HG03159 (cell line): ENCODE data around the gene ST14.

Experiments used
- ATAC-seq: cut with Tn5 transposase; IDR thresholded peaks from one replicate; pipeline ENCODE4 v1.9.1; 2021; ENCODE audit warnings: mild to moderate bottlenecking, moderate library complexity; ENCODE audit not compliant: unreplicated experiment

Gene ST14

DNA sequence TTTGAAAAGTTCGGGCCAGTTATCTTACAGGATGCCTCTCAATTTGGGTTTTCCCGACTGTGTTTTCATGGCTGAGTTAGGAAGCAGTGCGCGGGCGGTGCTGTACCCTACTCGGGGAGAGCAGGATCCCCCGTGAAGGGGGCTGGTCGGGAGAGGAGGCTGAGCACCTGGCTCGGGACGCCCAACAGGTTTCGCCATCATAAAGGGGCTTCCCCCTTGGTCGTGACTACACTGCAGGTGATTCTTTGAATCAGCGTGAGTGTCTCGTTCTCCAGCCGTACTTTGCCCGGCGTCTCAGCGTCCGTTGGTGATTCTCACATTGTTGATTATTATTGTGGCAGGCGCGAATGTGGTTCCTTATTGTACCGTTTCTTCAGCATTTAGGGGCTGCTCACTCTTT, 46.6 kb downstream of the ST14 start:
- ATAC-seq, result no peak

DNA sequence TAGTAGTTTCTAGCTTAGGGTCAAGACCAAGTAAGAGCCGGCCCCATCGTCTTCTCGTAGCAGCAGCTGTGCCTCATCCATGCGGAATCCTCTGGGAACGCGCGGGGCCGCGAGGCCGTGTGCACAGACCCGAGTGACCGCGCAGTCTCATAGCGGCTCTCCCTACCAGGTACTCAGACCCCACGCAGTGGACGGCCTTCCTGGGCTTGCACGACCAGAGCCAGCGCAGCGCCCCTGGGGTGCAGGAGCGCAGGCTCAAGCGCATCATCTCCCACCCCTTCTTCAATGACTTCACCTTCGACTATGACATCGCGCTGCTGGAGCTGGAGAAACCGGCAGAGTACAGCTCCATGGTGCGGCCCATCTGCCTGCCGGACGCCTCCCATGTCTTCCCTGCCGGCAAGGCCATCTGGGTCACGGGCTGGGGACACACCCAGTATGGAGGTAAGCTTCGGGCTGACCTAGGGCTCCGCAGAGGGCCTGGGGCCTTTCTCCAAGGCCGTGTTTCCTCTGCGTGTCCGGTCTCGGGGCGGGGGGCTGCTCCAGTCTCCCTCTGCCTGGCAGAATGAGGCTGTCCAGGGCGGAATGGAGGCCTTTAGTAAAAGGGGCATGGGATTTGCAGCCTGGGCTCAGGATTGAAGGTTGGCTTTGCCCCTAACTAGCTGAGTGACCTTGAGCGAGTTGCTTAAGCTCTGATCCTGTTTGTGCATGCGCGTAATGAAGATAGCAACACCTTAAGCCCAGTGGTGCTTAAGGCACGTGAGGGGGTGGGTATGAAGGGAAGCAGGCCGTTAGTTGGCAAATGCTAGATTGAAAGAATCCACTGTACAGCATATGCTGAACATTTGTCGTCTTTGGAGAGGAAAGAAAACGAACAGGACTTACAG, 48.9 kb downstream of the ST14 start:
- no peak for ATAC-seq

DNA sequence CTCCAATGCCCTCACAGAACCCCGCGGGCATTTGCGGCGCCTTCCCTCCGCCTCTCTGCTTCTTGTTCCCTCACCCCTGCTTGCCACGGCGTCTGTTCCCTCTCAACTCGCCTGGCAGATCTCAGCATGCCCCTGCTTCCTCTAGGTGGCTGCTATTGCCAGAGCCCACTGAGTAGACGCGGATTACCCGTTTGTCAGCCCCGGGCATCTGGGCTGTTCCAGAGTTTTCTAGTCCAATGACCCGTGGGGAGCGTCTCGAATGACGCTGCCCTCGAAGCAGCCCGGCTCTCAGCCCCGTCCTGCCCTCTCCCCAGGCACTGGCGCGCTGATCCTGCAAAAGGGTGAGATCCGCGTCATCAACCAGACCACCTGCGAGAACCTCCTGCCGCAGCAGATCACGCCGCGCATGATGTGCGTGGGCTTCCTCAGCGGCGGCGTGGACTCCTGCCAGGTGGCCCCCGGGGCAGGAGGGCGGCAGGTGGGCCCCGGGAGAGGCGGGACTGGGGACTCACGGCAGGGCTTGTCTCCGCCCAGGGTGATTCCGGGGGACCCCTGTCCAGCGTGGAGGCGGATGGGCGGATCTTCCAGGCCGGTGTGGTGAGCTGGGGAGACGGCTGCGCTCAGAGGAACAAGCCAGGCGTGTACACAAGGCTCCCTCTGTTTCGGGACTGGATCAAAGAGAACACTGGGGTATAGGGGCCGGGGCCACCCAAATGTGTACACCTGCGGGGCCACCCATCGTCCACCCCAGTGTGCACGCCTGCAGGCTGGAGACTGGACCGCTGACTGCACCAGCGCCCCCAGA, 49.7 kb downstream of the ST14 start:
- ATAC-seq, result no peak

DNA sequence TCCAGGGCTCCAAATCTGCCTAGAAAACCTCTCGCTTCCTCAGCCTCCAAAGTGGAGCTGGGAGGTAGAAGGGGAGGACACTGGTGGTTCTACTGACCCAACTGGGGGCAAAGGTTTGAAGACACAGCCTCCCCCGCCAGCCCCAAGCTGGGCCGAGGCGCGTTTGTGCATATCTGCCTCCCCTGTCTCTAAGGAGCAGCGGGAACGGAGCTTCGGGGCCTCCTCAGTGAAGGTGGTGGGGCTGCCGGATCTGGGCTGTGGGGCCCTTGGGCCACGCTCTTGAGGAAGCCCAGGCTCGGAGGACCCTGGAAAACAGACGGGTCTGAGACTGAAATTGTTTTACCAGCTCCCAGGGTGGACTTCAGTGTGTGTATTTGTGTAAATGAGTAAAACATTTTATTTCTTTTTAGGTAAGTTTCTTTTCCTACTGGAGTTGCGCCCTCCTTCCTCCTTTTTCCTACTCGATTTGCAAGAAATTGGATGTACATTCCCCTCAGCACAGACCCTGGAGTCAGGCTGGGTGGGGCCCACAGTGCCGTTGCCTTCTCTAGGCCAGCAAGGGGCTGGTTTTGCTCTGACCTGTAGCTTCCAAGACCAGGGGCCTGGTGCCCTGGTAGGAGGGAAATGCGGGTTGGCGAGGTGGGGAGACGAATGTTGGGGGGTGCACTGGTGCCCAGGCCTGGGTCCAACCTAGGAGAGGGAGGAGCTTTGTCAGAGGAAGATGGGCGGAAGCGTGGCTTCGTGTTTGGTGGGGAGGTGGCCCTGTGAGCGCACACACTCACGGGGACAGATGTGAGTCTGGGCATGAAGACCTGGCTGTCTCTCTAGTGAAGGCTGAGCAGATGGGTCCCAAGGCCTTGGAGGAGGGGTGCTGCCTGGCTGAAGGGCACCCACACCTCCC, 50.6 kb downstream of the ST14 start:
- no peak for ATAC-seq

DNA sequence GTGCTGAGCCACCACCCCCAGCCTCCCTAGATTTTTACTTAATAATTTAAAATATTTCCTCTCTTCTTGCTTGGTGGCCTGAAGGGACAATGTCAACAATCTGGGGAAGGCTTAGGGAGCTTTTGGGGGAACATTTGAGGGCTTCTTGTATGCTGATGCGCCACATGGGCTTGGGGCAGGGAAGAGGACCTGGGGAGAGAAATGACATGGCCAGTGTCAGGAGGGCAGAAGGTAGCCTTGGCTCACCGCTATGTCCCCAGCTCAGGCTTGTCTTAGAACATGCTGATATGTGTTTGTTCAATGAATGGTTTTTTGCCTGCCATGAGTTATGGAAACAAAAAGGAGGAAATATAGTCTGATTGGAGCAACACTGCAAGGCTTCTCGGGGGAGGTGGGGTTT, 51.6 kb downstream of the ST14 start:
- no peak for ATAC-seq

DNA sequence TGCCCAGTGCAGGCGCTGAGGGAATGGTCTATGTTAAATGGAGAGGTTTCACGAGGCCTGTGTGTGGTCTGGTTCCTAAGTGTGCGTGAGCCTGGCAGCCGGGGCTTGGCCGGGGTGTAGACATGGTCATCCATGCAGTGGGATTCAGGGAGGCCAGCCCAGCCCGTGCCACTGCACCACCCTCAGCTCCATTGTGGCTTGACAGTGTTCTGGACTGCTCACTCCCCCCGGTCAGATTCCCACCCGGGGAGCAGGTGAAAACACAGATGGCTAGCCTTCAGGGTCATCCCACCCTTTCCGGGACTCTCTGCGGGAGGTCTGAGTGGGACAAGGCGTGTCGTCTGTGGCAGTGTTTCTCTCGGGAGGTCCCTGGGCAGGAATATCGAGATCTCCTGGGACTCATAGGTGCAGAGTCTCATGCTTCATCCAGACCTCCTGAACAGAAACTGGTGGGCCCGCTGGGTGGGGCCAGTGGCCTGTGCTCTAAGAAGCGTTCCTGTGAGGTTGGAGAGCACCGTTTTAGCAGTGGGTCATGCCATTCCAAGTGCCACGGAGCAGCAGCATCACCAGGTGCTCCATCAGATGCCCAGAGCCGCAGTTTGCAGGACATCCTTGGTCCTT, 52.3 kb downstream of the ST14 start:
- ATAC-seq, result no peak

DNA sequence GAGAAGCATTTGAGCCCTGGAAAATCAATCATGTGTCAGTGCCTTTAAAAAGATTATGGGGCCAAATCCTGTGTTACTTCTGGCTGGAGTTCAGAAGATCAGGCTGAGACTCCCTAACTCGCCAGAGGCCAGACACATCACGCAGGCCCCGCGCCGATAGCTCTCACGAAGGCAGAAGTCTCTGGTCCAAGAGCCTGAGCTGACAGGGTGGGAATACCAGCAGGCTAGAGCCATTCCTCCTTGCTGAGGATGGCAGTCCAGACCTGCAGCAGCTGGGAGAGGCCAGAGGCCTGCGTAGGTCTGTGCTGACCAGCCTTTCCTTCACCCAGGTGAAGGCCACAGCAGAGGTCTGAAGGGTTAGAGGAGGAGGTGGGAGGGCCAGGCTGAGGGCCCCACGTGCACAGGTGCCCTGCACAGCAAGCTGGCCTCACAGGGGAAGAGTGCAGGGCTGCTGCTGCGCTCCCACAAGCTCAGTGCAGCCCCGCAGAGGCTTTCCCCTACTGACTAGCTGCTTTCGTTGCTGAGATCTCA, 52.9 kb downstream of the ST14 start:
- no peak for ATAC-seq

DNA sequence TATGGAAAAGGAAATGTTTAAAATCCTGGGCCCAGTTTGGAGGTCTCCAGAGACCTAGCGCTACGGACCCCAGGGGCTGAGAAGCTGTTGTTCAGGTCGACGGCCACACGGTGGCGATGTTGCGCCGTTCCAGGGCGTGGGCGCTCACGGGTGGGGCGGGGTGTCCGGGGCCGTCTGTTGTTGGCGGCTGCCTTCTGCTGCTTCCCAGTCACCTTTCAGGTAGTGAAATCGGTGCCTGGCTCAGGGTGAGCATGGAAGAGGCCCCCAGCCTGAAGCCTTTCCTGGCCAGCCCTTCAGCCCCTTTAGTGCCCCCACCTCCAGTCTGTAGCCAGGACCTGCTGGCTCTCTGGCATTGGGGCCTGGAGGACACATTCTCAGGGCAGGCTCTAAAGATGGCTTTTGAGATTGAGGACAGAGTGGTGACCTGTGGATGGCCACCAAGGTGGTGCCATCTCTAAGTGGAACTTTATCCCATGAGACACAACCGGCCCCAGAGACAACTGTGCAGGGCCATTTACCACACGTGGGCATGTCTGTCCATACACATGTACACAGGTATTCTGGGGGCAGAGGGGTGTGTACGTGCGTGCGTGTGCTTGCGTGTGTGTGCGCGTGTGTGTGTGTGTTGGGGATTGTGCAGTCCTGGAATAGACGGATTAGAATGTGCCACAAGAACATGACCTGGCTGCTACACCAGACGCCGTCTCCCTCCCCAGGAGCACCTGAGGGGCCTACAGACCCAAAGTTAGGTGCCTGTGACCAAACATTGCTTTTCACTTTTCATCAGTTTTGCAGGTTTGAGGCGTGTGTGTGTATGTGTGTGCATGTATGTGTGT, 53.8 kb downstream of the ST14 start:
- peak; percentile 84 for ATAC-seq

DNA sequence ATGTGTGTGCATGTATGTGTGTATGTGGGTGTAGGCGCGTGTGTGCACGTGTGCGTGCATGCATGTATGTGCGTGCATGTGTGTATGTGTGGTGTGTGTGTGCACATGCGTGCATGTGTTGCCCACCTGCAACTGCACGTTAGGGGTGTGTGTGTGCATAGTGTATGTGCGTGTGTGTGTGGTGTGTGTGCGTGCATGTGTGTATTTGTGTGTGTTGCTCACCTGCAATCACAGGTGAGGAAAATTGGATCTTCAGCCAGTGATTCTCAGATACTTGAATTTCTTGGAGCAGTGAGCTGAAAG, 54.3 kb downstream of the ST14 start:
- ATAC-seq, result no peak

DNA sequence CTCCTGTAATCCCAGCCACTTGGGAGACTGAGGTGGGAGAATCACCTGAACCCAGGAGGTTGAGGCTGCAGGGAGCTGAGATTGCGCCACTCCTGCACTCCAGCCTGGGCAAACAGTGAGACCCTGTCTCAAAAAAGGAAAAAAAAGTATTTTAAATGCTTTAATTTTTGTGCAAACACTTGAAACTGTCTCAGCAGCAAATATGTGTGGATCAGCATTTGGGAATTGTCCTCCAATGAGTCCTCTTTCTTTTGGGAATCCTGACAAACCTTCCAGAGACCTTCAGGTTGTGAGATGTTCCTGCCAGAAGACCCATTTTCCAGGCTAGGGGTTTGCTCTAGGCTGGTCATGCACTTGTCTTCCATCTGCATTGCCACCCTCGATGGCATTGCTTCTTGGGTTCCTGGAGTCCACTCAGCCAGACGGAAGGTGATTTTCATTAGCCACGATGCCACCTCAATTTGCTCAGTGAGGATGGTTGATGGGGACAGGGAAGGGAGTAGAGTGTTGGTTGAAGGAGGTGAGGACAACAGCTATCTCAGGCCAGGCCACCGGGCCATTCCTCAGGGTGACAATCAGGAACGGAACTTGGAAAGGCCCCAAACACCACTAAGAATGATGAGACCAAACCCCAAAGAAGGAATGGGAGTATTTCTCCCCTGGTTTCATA, 55.4 kb downstream of the ST14 start:
- no peak for ATAC-seq

DNA sequence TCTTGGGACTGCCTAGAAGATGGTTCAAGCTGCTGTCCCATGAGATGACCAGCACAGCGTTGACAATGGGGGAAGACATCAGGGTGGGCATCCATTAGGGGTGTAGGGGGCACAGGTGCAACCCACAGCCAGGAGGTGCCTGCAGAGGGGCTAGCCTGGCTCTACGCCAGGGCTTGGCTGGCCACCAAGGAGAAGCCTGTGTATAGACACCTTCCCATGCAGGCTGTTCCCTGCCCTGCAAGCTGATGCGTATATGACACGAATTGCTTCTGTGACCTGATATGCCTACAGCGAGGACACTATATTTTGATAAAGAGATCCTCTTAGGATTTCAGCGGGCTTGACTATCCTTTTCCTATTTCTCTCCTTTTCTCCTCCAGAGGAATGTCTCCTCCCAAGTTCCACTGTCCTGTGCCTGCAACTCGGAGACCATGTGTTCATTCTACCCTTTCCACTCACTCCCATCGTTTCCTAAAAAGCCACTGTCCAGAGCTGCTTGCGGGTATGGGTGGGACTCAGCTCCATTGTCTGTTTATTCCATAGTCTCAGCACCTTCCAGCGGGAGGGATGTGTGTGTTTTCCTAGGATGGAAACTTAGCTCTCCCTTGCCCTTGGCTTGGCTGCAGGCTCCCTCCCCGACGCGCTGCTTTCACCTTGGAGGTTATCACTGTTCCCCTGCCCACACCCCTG, 56.1 kb downstream of the ST14 start:
- ATAC-seq, result no peak

DNA sequence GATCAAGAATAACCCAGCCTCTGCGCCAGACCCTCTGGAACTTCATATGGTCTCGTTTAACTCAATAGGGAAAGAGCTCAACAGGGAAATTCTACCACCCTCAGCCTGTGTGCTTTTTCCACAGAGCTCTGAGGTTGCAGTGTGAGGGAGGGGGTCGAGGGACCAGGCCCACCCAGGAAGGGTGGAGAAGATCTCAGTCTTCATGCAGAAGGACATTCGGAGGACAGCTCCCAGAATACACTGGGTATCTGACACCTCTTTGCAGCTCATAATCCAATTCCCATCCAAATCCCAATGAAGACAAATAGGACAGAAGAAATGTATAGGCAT, 56.6 kb downstream of the ST14 start:
- ATAC-seq, result no peak

DNA sequence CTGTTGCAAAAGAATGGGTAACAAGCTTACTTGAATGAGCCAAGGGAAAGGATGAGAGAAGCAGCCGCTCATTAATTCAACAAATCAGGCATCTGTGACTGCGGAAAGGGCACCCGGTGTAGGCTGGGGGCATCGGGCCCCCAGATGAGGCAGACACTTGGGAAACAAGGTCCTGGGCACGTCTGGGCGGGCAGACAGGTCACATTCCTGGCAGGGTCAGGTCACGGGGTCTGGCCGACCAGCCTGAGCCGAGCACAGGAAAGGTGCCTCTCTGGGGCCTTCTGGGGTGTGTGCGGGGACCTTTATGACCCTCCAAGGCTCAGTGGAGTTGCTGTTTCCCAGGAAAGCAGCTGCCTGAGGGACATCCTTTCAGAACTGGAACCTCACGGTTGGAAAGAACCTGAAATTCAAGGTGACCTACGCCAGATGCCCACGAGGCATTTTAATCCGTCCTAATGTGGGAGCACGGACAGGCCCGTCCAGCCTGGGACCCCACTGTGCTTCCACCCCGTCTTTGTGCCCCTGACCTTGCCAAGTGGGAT, 57.1 kb downstream of the ST14 start:
- no peak for ATAC-seq

DNA sequence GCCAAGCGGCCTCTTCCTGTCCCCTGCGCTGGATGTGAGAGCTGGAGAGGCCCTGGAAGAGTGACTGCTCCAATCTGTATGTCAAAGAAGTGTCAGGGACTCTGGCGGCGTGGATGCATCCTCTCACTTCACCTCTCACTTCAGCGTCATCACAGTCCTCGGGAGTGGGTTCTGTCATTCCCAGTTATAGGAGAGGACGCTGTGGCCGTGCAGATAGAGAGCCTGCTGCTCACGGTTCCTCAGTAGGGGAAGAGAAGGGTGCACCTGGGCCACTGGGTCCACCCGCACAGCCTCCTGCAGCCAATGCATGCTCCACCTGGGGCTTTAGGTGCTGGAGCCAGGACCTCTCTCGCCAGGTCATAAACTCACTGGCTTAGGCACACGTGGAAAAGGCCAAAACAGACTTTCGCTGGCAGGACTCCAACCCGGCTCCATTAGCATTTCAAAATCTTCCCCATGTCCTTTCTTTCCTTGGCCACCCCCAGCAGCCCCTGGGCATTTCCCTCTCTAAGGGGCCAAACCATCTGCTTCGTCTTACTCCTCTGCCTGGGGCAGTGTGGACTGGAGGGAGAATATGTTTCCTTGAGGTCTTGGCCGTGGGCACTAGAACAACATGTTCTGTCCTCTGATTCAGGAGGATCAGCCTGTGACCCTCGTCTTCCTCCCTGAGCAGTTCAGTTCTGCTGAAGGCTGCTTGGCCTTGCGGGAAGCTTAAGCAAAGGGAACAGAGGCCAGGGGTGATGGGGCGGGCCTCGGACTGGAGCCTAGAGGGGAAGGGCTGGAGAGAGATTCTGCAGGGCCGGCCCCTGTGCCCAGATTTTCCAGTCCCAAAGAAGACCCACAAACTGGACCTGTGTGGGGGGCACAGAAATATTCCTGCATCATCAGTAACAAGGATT, 57.8 kb downstream of the ST14 start:
- no peak for ATAC-seq

DNA sequence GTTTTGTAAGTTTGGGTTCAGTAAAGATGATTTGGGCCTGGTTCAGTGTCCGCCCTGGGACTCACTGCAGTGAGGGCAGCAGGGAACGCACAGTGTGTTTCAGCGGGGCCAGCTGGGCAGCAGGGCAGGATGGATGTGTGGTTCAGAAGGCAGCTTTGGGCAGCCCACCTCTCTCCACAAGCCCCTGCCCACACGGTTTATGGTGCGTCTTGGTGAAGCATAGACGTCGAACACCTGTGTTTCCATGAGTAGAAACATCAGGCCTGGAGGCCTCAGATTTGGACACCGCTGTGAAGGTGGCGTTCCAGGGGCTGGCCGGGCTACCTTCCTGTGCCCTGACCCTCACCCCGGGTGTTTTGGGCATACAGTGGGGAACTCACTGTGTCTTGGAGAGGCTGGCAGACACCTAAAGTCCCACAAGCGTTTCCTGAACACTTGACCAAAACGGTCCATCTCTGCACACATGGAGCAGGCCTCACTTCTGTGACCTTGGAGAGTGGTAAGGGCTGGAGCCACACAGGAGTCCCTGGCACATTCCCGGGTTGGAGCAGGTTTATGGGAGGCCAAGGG, 59.0 kb downstream of the ST14 start:
- no peak for ATAC-seq

DNA sequence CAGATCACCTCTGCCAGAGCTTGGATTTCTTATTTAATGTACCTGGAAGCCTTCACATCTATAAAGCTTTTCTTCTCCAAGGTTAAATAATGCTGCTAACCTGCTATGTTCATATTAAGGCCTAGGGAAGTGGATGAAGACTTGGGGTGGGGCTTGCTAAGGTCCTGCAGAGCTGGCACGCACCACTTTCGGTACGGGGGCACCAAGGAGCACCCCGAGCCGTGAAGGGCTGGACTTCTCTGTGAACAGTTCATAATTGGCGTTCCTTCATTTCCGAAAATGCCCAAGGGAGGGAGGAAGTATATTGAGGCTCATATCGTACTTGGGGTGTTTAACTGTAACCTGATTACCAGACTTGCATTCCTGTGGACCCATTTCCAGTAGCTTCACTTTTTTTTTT, 59.6 kb downstream of the ST14 start:
- ATAC-seq, result no peak
